Right ventricle myocardium inferior (tissue), 1 donor: Measurements from ENCODE around the gene OBI1. TPM values are rescaled to one million over a fixed set of nuclear protein-coding genes. Genes with fewer than 3 reads are reported as not detected.

Experiments used
- ATAC-seq: fragments of 200-7000 bp; cut with Tn5 transposase; one replicate; pipeline ENCODE4 v1.9.1; 2020; ENCODE audit warnings: mild to moderate bottlenecking, moderate library complexity
- DNase-seq: peaks from one replicate; pipeline ENCODE4 v3.0.0; 2021; ENCODE audit errors: missing footprints
- intact Hi-C: fragments of 100-400 bp; cut with DNase I; formaldehyde crosslinking; loops from one replicate; pipeline ENCODE4 v1.11.0; 2022
- total RNA-seq: library from RNA; stranded (reverse); fragmentation: NEBNext Ultra II Directional; extraction: Animal tissue kit (Norgen Biotek cat#: 25700); gene quantifications from one replicate; pipeline ENCODE4 v1.2.1, GENCODE V29; 2021
- donor health status: DM: no; HTN: yes; CAD: no; lungs with severe emphysema.

OBI1 gene
- total RNA-seq, 1 donor from 2014 or later = 9.7 TPM

DNA sequence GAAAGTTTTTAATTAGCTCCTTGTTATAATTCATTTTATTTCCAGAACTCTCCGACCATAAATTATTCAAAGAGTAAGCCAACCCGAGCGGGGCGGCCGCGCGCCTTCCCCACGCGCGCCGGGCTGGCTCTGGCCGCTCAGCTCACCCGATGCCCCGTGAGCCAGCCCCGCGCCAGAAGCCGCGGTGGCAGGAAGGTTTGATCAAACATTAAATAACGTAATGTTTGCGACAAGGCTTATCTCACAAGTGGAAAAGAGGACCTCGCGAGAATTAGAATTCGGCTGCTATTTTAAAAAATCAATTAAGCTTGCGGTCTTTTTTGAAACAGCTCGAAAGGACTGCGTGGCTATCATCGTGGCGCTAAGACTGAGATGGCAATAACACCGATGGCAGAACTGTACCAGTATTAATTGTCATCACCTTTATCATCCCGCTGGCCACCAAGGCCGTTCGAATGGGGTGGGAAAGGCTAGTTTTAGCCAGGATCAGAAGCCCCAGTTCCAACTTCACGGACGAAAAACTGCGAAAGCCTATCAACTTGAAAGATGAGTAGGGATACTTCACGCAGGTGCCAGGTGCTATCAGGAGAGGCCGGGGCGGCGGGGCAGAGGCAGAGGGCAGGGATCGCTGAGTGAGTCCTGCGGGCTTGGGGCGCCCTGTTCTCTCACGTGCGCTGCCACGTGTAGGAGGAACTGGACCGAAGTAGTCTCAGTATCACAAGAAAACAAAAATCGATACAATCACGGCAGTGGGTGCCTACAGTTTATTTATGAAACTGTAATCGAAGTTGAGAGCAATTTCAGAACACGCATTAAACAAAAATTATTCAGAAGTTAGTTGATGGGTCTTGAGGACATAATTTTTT, 62.0 kb downstream of the OBI1 start:
- ATAC-seq = no peak
- intact Hi-C loops = loop anchor here (5.0 kb wide), 1 partner anchor 85 kb away; no protein-coding TSS in a partner anchor
- DNase-seq = no peak

GRCh38 chr13:78596399-78596735, 62.6 kb downstream of the OBI1 start:
- intact Hi-C loops = loop anchor here (5.0 kb wide), 1 partner anchor 86 kb away; no protein-coding TSS in a partner anchor
- DNase-seq (no peak), ATAC-seq (no peak)

DNA sequence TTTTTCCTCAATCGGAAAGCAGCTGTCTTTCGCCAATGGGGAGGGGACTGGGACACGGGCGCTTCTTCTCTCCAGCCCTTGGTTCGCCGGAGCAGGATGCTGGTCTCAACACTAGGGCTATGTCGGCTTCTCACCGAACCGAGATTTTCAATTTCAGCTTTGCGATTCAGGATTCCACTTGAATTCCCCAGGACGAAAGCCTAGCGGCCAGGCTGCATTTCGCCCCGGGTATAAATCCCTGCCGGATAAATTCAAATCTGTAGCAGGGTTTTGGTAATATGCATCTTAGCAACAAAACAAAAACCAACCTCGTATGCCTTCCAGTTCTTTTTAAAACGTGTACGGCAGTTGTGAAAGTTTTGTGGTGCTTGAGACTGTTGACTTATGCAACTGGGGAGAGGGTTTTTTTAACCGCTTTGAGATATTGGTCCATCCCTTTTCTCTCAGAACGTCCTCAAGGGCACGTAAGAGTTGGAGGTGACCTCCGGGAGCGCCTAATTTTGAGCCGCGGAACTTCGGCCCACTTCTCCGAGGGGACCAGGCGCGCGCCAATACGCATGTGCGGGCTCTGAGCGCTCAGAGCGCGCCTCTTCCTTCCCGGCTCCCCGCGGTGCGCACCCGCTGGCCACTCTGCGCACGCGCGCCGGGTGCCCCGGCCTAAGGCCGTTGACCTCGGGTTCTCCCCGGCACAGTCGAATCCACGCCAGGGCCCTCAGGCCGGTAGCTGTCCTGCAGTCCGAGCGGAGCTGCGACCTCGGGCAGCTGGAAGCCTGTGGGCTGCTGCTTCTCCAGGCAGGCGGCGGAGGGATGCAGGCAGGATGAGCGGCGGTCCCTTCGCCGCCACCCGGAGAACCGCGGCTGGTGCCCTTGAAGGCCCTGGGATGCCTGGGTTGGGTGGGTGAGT, 63.2 kb downstream of the OBI1 start:
- DNase-seq (peak; percentile 65), ATAC-seq (peak; percentile 42)
- intact Hi-C loops = loop anchor here (5.0 kb wide), 1 partner anchor 87 kb away; no protein-coding TSS in a partner anchor

DNA sequence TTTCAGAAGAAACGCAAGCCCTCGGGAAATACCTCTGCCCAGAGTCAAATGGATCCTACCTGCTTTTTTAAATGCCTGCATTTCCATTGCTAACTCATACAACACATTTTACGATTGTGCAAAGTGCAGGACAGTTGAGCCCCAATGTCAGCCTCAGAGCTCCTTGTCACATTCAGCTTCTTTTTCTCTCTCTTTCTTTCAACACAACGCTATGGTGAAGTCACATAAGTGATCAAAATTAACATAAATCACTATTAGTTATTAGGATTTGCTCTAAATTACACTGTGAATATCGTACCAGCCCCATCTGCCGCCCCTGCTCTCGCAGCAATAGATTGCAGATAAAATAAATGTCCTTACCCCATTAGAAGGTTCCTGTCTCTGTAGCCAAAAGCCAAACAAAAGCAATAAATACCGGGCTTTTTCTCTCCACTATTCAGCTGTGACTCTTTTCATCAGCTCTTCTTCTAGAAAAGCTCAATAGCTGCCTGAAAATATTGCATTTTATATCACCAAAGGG, 64.4 kb downstream of the OBI1 start:
- intact Hi-C loops = no loop called here
- ATAC-seq (no peak), DNase-seq (no peak)

DNA sequence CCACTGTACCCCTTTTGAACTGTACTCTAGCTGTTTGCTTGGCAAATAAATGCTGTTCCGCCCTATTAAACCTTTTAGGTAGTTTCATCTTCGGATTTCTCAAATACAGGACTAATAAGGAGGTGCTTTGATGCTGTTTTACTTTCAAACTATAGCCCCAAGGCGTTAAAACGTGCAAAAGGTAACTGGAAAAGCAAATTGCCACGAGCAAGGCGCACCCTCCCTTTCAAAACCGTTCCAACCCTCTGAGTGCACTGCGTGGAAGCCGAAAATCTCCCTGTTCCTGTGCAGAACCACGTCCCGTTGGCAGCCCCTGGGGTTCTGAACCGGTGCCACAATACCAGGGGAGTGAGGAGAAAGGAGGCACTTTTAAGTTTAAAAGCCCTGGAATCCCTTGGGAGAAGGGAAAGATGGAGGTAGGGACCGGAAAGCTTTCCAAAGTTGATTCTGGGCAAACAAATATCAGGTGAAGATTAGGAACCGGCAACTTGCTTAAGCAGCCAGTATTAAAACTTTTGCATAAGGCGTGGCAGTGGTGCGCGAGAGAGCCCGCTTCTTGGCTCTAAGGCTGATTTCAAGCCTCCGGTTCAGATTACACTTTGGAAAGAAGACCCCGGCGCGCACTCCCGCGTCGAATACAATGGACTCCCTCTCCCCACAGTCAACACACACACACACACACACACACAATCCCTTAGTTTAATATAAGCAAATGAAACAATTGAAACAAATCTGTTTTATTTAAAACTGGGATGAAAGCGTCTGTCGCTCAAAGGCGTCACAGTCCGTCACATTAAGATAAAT, 65.1 kb downstream of the OBI1 start:
- DNase-seq = no peak
- no peak for ATAC-seq
- intact Hi-C loops = no loop called here

DNA sequence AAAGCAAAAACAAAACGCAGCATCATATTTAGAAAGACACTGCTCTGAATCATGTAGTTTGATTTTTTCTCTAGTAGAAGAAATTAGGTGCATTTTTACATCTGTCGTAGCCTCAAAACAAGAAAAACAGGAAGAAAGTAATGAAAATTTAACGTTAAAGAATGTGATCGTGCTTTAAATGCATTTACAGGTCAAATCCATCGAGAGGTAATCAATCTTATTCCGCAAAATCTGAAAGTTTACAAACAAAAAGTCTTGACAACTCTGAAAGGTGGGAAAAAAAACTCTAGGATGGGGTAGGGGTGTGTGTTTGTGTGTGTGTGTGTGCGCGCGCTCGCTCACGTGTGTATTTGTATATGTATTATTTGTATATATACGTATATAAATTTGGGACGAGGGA, 65.8 kb downstream of the OBI1 start:
- intact Hi-C loops = no loop called here
- ATAC-seq = no peak

DNA sequence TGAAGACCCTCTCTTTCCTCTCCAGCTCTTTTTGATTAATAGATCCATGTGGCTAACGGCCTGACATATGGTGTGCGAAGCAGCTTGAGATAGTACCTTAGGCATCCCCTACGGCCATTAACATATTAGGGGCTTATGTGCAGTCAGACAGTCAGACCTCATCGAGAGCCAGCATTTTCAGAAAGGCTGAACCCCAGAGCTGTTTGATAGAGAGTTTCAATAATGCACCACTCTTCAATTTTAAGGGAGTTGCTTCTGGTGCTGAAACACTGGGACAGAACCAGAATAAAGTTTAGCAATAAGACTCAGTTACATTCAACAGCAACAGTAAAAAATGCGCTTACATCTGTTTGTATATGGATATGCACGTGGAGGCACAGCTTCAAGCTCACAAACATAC, 66.4 kb downstream of the OBI1 start:
- ATAC-seq = no peak
- DNase-seq = no peak
- intact Hi-C loops = no loop called here

More for the DNA sequence above, 65.8 kb downstream of the OBI1 start:
- DNase-seq = no peak

DNA sequence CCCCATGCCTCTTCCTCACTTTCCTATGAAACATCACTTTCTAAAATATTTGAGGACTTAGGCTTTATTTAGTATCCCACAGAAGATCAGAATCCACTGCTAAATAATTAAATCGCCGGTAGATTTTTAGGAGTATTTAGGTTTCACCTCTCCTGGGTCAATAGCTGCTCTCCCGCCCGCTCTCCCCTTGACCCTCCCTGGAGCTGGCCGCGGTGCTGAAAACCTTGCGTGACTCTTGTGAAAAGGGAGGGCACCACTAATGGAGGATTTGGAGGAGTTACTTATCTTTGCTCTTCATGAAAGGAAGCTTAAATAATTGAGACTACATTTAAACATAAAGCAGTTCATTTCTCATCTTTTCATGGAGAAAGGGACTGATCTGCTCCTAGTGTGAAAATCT, 69.7 kb downstream of the OBI1 start:
- no peak for ATAC-seq
- intact Hi-C loops = no loop called here
- DNase-seq = no peak

DNA sequence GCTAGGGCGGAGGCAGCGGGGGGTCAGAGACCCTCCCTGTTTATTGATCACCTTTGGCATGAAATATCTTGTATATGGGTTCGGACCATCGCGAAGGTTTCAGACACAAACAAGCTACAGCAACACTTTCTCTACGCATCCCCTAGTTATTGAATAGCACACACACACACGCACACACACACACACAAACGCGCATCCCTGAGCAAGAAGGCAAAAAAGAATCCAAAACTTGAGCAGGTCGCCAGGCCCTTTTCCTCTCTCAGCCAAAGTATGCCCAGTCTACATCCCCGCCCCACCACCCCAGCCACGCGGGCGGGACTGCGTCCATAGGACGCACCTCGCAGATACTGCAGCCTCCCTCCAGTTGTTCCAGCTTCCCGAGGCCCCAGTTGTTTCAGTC, 71.6 kb downstream of the OBI1 start:
- no peak for ATAC-seq
- intact Hi-C loops = no loop called here
- DNase-seq = no peak

GRCh38 chr13:78586706-78587105, 72.2 kb downstream of the OBI1 start:
- ATAC-seq = no peak
- DNase-seq = no peak
- intact Hi-C loops = no loop called here

DNA sequence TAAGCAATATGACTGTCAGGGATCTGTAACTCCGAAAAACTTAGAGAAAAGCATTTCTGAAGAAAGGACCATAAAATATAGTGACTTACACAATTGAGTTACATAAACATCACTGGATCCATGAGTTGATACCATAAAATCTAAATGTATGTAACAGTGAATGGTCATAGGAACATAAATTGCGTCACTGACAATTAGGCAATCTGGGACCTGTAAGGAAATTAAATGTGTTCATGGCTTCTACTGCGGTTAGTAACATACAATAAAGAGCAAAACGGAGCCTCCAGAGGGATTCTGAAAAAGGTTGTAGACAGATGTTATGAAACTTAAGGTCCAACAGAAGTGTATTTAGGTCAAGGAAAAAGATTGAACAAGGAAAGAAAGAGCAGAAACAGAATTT, 82.7 kb downstream of the OBI1 start:
- no peak for ATAC-seq
- intact Hi-C loops = no loop called here
- DNase-seq = no peak

GRCh38 chr13:78572459-78572858, 86.5 kb downstream of the OBI1 start:
- intact Hi-C loops = no loop called here
- ATAC-seq = no peak

DNA sequence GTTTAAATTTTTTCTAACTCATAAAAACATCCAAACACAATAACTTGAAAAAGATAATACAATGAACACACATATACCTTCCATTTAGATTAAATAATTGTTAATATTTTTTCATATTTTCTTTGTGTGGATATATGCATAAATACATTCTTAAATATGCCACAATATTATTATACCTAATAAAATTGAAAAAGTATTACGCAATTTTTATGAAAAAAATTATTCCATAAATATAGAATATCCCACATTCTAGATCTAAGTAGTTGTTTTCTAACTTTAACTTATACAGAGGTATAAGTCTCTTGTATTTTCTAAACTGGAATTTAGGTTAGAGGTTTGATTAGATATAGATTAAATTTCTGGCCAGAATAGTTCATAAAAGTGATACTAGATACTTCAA, 89.9 kb downstream of the OBI1 start:
- no peak for DNase-seq
- ATAC-seq = no peak
- intact Hi-C loops = no loop called here

More at GRCh38 chr13:78572459-78572858, 86.5 kb downstream of the OBI1 start:
- DNase-seq = no peak

DNA sequence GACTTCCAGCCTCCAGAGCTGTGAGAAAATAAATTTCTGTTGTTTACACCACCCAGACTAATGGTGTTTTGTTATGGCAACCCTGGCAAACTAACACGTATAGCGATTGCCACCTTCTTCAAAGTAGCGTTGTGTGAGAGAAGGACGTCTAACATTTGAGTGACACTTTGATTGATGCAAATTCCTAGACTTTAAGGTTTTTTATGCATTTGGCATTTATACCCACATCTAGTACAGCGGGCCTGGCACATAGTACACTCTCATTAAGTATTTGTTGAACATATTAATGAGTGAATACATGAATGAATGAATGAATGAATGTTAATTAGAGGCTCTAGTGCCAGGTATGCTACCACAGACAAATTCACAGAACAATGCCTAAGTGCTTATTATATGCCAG, 92.3 kb downstream of the OBI1 start:
- intact Hi-C loops = no loop called here
- ATAC-seq (no peak), DNase-seq (no peak)

Other genes starting within 250 kb of the OBI1 start
- gene POU4F1, start 55.6 kb downstream of the OBI1 start, total RNA-seq = not detected